Measurements from ENCODE around the gene HSD3B7.

- TF ChIP-seq CTCF (optimal IDR thresholded peaks at IDR 0.05 in 1 of 3, IDR thresholded peaks at IDR 0.05 in 1 of 3, conservative IDR thresholded peaks at IDR 0.05 in 1 of 3; ENCODE audit: extremely low read depth in 1 of 3, insufficient read depth in 2 of 3, low read length in 3 of 3) (no peak), EZH2 (IDR thresholded peaks at IDR 0.05; ENCODE audit: low read length) (no peak)
These were observed 18.7 kb downstream of the HSD3B7 start for GRCh38 chr16:31003744-31004143.
